Transverse colon (tissue), 4 donors: ENCODE results near the gene LMF1.

ENCODE experiments used
- CTCF ChIP-seq, 5 experiments: fragments of 200-600 bp in 3 of 5; fragments of 450-650 bp in 2 of 5; sonication (generic) in 3 of 5; IDR thresholded peaks; 1 replicate in 2 of 5; 2 replicates in 3 of 5; pipeline ENCODE4 v1.5.1; 2016 to 2017; ENCODE audit warnings: antibody characterized with exemption in 5 of 5, inconsistent platforms in 3 of 5, mild to moderate bottlenecking in 2 of 5, moderate library complexity in 1 of 5
- POLR2A ChIP-seq: fragments of 450-650 bp; IDR thresholded peaks from one replicate; pipeline ENCODE4 v1.6.1; 2016; ENCODE audit warnings: antibody characterized with exemption, mild to moderate bottlenecking, moderate library complexity
- POLR2AphosphoS5 ChIP-seq, 3 donors: sonication (generic); formaldehyde crosslinking; IDR thresholded peaks; one replicate each; pipeline ENCODE4 v1.6.1; 2016; ENCODE audit warnings: antibody characterized with exemption in 3 of 3

DNA sequence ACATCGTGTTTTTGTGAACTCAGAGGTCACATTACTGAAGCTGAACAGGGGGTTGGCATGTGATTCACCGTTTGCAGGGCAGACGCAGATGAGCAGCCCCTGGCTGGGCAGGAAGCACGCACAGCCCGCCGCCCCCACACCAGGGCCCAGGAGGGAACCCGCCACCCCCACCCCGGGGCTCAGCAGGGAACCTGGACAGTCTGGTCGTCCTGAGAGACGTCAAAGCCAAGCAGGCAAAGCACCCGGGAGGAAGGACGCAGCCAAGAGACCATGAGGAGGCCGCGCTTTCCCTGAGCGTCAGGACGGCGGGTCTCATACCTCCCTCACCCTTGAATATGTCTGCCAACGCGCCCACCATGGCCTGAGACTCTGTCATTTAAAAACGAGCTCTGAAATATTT is 60.6 kb downstream of the LMF1 start:
- no peak for TF ChIP-seq CTCF (IDR thresholded peaks at IDR 0.05)
- no peak for TF ChIP-seq POLR2AphosphoS5 (IDR thresholded peaks at IDR 0.05)
- no peak for TF ChIP-seq POLR2A
